Psoas muscle (tissue), 8 donors: ENCODE results near the gene NADK2. TPM values are rescaled to one million over a fixed set of nuclear protein-coding genes. Genes with fewer than 3 reads are reported as not detected.

Source experiments
- ATAC-seq, 4 donors: fragments of 200-7000 bp; cut with Tn5 transposase; one replicate each; pipeline ENCODE4 v1.9.1; 2020; ENCODE audit warnings: moderate library complexity in 3 of 4, mild to moderate bottlenecking in 2 of 4
- DNase-seq, 2 donors: peaks; one replicate each; pipeline ENCODE4 v3.0.0-alpha.2; 2020
- H3K27ac ChIP-seq: fragments of 200-600 bp; one replicate; pipeline ENCODE4 v1.8.0; 2022
- H3K27me3 ChIP-seq, 3 donors: fragments of 200-600 bp in 1 of 3; one replicate each; pipeline versions ENCODE4 v1.6.1 to v1.8.0; 2013 to 2022; ENCODE audit warnings: low read length in 2 of 3, mild to moderate bottlenecking in 2 of 3, moderate library complexity in 1 of 3; ENCODE audit not compliant: insufficient read depth in 3 of 3
- H3K36me3 ChIP-seq, 2 donors: fragments of 200-600 bp in 1 of 2; one replicate each; pipeline versions ENCODE4 v1.6.1 to v1.8.0; 2013 to 2022; ENCODE audit warnings: low read depth in 1 of 2, mild to moderate bottlenecking in 1 of 2, moderate library complexity in 1 of 2; ENCODE audit not compliant: insufficient read depth in 1 of 2
- H3K4me1 ChIP-seq: fragments of 200-600 bp; one replicate; pipeline ENCODE4 v1.8.0; 2022
- H3K4me3 ChIP-seq: fragments of 200-600 bp; one replicate; pipeline ENCODE4 v1.8.0; 2022; ENCODE audit warnings: mild to moderate bottlenecking
- H3K9me3 ChIP-seq: fragments of 200-600 bp; one replicate; pipeline ENCODE4 v1.8.0; 2022
- WGBS, 3 donors: extraction: QIAGEN DNeasy Blood & Tissue Kit; methylation state at CpG; one replicate each; pipeline versions ENCODE4 v1.1.6 to v1.1.7; 2013; 5-methylcytosine and 5-hydroxymethylcytosine counted together
- intact Hi-C, 2 donors: fragments of 100-400 bp; cut with DNase I; formaldehyde crosslinking; loops; one replicate each; pipeline versions ENCODE4 v1.11.0 to v1.14.2; 2022
- polyA plus RNA-seq, 3 donors: library from polyadenylated mRNA; stranded (reverse); fragments of 200-250 nt; gene quantifications; one replicate each; pipeline ENCODE4 v1.2.3, GENCODE V29; 2013
- total RNA-seq, 4 donors: library from RNA; stranded (reverse); fragmentation: NEBNext Ultra II Directional in 2 of 4; extraction: Animal tissue kit (Norgen Biotek cat#: 25700) in 2 of 4; gene quantifications; one replicate each; pipeline versions ENCODE4 v1.2.1 to v1.2.4, GENCODE V29; 2021 to 2023
- TF ChIP-seq, protein P1 (sequence below): fragments of 200-600 bp; IDR thresholded peaks from one replicate; pipeline ENCODE4 v1.8.0; 2022; ENCODE audit warnings: antibody characterized with exemption
- donor health status: healthy with polysubstance abuse.
- donor health status: DM: no; HTN: no; CAD: no; lungs with moderate emphysema.
- donor health status: Bipolar disorder and iron deficiency.
- donor health status: healthy.
- donor health status: DM: yes; HTN: yes; CAD: no.
- donor health status: DM: no; HTN: no; CAD: no.
- donor health status: DM: no; HTN: no; CAD: no.
- donor health status: DM: yes; HTN: yes; CAD: no.

Gene NADK2
- total and polyA plus RNA-seq, 7 donors = 13.4 to 46.6 (median 31.7) TPM

DNA sequence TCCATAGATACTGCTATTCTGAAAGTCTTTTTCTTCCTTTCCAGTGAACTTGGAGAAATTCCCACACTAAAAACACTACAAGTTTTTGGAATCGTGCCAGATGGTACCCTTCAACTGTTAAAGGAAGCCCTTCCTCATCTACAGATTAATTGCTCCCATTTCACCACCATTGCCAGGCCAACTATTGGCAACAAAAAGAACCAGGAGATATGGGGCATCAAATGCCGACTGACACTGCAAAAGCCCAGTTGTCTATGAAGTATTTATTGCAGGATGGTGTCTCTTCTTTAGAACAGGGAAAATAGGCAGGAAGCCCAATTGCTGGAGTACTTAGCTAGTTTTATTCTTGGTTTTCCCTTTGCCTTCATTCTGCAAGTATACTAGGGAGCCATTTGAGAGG is 60.0 kb downstream of the NADK2 start:
- H3K4me3 ChIP-seq = no peak overlapping the region
- TF ChIP-seq, protein P1, sequence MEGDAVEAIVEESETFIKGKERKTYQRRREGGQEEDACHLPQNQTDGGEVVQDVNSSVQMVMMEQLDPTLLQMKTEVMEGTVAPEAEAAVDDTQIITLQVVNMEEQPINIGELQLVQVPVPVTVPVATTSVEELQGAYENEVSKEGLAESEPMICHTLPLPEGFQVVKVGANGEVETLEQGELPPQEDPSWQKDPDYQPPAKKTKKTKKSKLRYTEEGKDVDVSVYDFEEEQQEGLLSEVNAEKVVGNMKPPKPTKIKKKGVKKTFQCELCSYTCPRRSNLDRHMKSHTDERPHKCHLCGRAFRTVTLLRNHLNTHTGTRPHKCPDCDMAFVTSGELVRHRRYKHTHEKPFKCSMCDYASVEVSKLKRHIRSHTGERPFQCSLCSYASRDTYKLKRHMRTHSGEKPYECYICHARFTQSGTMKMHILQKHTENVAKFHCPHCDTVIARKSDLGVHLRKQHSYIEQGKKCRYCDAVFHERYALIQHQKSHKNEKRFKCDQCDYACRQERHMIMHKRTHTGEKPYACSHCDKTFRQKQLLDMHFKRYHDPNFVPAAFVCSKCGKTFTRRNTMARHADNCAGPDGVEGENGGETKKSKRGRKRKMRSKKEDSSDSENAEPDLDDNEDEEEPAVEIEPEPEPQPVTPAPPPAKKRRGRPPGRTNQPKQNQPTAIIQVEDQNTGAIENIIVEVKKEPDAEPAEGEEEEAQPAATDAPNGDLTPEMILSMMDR = no peak
- DNase-seq = no peak
- no peaks in the 10 kb centered on the region for H3K9me3 ChIP-seq
- ATAC-seq = no peak
- peaks cover 3 to 65% of the 10 kb centered on the region in 2 donors for H3K36me3 ChIP-seq
- 46 to 60% (median 55%) methylated on average over 2 of the region's 2 CpGs for WGBS, 3 donors
- no peaks in the 10 kb centered on the region for H3K4me1 ChIP-seq
- H3K27me3 ChIP-seq = no peaks in the 10 kb centered on the region
- H3K27ac ChIP-seq = no peak overlapping the region
- intact Hi-C loops = no loop called here

DNA sequence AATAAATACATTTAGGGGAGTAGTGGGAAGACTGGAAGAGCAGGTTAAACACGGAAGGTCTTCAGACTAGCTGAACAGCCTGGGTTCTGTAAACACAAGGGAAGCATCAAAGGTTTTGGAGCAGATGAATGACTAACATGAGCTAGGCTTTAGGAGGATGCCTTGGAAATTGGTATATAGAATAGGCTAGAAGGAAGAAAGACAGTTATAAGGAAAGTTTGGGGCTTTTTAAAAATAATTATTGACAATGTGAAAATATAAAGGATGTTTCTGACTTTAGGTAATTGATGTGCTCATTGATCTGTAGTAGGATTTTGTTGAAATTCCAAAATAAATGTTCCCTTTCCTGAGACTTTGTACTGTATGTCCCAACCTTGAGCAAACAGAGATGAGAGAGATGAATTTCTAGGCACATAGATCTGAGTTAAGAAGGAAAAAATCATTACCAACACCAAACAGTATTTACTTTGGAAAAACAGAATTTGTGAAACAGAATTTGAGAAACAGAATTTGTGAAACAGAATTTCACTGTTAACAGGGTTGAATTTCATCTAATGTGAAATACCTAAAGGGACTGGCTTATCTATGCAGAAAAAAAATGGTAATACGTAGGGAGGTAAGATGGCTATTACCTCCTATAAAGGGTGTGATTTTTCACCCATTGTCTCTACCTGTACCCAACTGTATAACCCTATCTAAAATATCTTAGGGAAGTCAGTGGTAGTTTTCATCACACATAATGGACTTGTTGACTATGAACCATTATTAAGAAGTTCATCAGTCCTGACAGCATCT is 61.0 kb downstream of the NADK2 start:
- no peak for ATAC-seq
- Histone ChIP-seq H3K36me3 (peaks cover 3 to 67% of the 10 kb centered on the region in 2 donors), H3K27ac (no peak overlapping the region), H3K4me1 (no peaks in the 10 kb centered on the region), H3K4me3 (no peak overlapping the region), H3K27me3 (no peaks in the 10 kb centered on the region), H3K9me3 (no peaks in the 10 kb centered on the region)
- TF ChIP-seq, protein P1 = no peak
- intact Hi-C loops = no loop called here
- DNase-seq = no peak
- 94 to 97% (median 96%) methylated on average over 2 of the region's 2 CpGs for WGBS, 3 donors

DNA sequence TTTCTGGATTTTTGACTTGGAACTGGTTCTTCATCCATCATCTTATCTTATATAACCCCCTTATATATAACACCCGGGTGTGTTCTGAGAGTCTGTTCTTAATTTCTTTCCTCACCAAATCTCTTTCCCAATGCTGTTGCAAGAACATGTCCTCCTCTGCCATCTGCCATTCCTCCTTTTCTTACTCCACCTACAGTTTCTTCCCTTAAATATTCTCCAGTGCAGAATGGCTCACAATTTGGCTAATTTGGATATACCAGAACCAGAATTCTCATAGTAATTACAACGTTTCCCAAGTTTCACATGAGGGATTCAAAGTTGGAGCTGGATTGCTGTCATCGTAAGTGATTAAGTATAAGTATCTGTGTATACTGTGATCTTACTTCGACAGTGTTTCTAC is 61.8 kb downstream of the NADK2 start:
- WGBS, 3 donors = 84 to 89% (median 86%) methylated on average over 4 of the region's 4 CpGs
- peaks cover 5 to 73% of the 10 kb centered on the region in 2 donors for H3K36me3 ChIP-seq

DNA sequence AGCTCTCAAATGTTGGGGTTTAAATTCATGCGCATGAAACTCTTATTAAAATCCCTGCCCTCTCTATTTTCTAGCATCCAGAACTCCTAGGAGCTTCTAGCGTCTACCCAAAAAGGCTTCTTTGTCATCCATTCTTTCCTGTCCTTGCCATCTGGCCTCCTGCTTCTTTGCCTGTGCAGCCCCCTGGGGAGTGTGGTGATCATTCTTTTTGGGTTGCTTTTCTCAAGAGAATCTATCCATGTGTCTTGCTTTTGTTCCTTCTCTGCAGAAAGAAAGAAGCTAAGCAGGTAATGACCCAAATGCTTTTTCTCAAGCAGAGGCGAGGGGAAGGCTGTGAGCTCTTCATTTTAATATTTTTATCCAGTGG is 63.2 kb downstream of the NADK2 start:
- no peaks in the 10 kb centered on the region for H3K27me3 ChIP-seq
- no peak overlapping the region for H3K27ac ChIP-seq
- intact Hi-C loops = loop anchor here in 1 of 2 donors (5.0 to 10.0 kb wide), 2 partner anchors 46 to 129 kb away; no protein-coding TSS in a partner anchor
- no peak overlapping the region for H3K4me3 ChIP-seq
- H3K4me1 ChIP-seq = no peaks in the 10 kb centered on the region
- DNase-seq (no peak), ATAC-seq (no peak)
- no peaks in the 10 kb centered on the region for H3K9me3 ChIP-seq
- H3K36me3 ChIP-seq = peaks cover 8 to 86% of the 10 kb centered on the region in 2 donors
- TF ChIP-seq, protein P1 = no peak
- WGBS, 3 donors = 87 to 93% (median 88%) methylated on average over 3 of the region's 3 CpGs

More for the DNA sequence above, 61.8 kb downstream of the NADK2 start:
- ATAC-seq (no peak), DNase-seq (no peak)
- Histone ChIP-seq H3K4me3 (no peak overlapping the region), H3K27ac (no peak overlapping the region), H3K9me3 (no peaks in the 10 kb centered on the region), H3K27me3 (no peaks in the 10 kb centered on the region), H3K4me1 (no peaks in the 10 kb centered on the region)
- intact Hi-C loops = loop anchor here in 1 of 2 donors (5.0 to 10.0 kb wide), 2 partner anchors 45 to 127 kb away; no protein-coding TSS in a partner anchor
- TF ChIP-seq, protein P1 = no peak
